OCI-LY7 (cell line): ENCODE data around the gene EFNA2. TPM values are rescaled to one million over a fixed set of nuclear protein-coding genes. Genes with fewer than 3 reads are reported as not detected.

ENCODE experiments used
- BruUV-seq: library from RNA; stranded (reverse); fragments of 400-500 nt; replicated peaks from 2 replicates; lab custom pipeline; 2021; lab: Mats Ljungman, UMichigan
- CTCF ChIA-PET: fragments of 300-600 bp; sonication (Branson Sonifier 250); formaldehyde crosslinking; loops from one replicate; lab custom pipeline; 2022; ENCODE audit warnings: antibody characterized with exemption; ENCODE audit not compliant: unreplicated experiment; lab: Charles Lee
- POLR2A ChIA-PET: fragments of 300-600 bp; sonication (Branson Sonifier 250); formaldehyde crosslinking; loops from one replicate; lab custom pipeline; 2022; ENCODE audit warnings: antibody characterized with exemption; lab: Charles Lee
- DNase-seq: peaks from one replicate; pipeline ENCODE4 v3.0.0-alpha.2; 2015; ENCODE audit warnings: low spot score
- H2AFZ ChIP-seq: fragments of 200-600 bp; sonication (generic), shearing (Covaris generic); 2 replicates; pipeline ENCODE4 v1.6.1; 2014; ENCODE audit warnings: mild to moderate bottlenecking, antibody characterized with exemption, low read length, moderate library complexity
- H3K27ac ChIP-seq: fragments of 200-600 bp; sonication (generic); 2 replicates; pipeline ENCODE4 v1.5.1; 2014; ENCODE audit warnings: mixed run types, low read depth, mild to moderate bottlenecking, moderate library complexity, low read length, inconsistent platforms; ENCODE audit not compliant: poor library complexity, severe bottlenecking
- H3K36me3 ChIP-seq: fragments of 200-600 bp; sonication (generic); 2 replicates; pipeline ENCODE4 v1.6.1; 2014; ENCODE audit warnings: mild to moderate bottlenecking, antibody characterized with exemption, low read length, moderate library complexity, mixed read lengths; ENCODE audit not compliant: insufficient read depth
- H3K4me1 ChIP-seq: fragments of 200-600 bp; sonication (generic); 2 replicates; pipeline ENCODE4 v1.5.1; 2014; ENCODE audit warnings: mild to moderate bottlenecking, low read length; ENCODE audit not compliant: insufficient read depth, poor library complexity, severe bottlenecking
- H3K4me2 ChIP-seq: fragments of 200-600 bp; sonication (generic); 2 replicates; pipeline ENCODE4 v1.6.1; 2014; ENCODE audit warnings: mild to moderate bottlenecking, low read length
- H3K4me3 ChIP-seq: fragments of 200-600 bp; sonication (generic); 2 replicates; pipeline ENCODE4 v1.5.1; 2014; ENCODE audit warnings: mild to moderate bottlenecking, low read depth, low read length; ENCODE audit not compliant: poor library complexity, severe bottlenecking
- H3K79me2 ChIP-seq: fragments of 200-600 bp; sonication (generic); 2 replicates; pipeline ENCODE4 v1.6.1; 2016; ENCODE audit warnings: low read depth, mild to moderate bottlenecking, low read length, moderate library complexity, mixed read lengths; ENCODE audit not compliant: insufficient read depth
- H3K9me2 ChIP-seq: fragments of 200-600 bp; sonication (generic); 2 replicates; pipeline ENCODE4 v1.6.1; 2016; ENCODE audit warnings: mild to moderate bottlenecking, low read length, mixed read lengths; ENCODE audit not compliant: insufficient read depth
- H3K9me3 ChIP-seq: fragments of 200-600 bp; sonication (generic); 2 replicates; pipeline ENCODE4 v1.6.1; 2014; ENCODE audit warnings: mild to moderate bottlenecking, mixed run types, low read length, mixed read lengths
- H4K20me1 ChIP-seq: fragments of 200-600 bp; sonication (generic); 2 replicates; pipeline ENCODE4 v1.6.1; 2014; ENCODE audit warnings: mild to moderate bottlenecking, antibody characterized with exemption, low read length, moderate library complexity, mixed read lengths; ENCODE audit not compliant: insufficient read depth
- CTCF ChIP-seq: fragments of 200-600 bp; sonication (generic); conservative IDR thresholded peaks from 2 replicates; pipeline ENCODE4 v1.5.1; 2014; ENCODE audit warnings: mild to moderate bottlenecking, antibody characterized with exemption, low read length, moderate library complexity, mixed read lengths
- EZH2phosphoT487 ChIP-seq: fragments of 200-600 bp; sonication (generic); IDR thresholded peaks from 2 replicates; pipeline ENCODE4 v1.6.1; 2018; ENCODE audit warnings: low read depth, borderline replicate concordance, mild to moderate bottlenecking, mixed run types, antibody characterized with exemption, low read length, moderate library complexity, mixed read lengths
- intact Hi-C: fragments of 100-400 bp; cut with micrococcal nuclease; formaldehyde crosslinking; loops from one replicate; pipeline ENCODE4 v1.10.0; 2022; ENCODE audit not compliant: unreplicated experiment
- total RNA-seq, 2 experiments: library from RNA; depleted of rRNA in 1 of 2; stranded (reverse); fragments of >200 nt in 1 of 2; shearing (Covaris generic) in 1 of 2; gene quantifications; 2 replicates each; pipeline ENCODE4 v1.2.3, GENCODE V29; 2014 to 2022

The EFNA2 gene
- total RNA-seq, 2 experiments from 2014 or later: not detected

- H3K9me3 ChIP-seq: no peaks in the 10 kb centered on the region
- intact Hi-C loops: loop anchor here (2.0 kb wide), 1 partner anchor 108 kb away; no protein-coding TSS in a partner anchor
- peak overlapping the region; percentile 89 for H3K4me3 ChIP-seq
- H3K4me1 ChIP-seq: peaks cover 47% of the 10 kb centered on the region
- POLR2A ChIA-PET: interaction anchor here (0.7 to 1.2 kb wide), 3 partner anchors 28 to 238 kb away, joined by 3 to 9 read pairs (median 8); no protein-coding TSS in a partner anchor
- H3K4me2 ChIP-seq: peak overlapping the region; percentile 86
- H3K36me3 ChIP-seq: peaks cover 23% of the 10 kb centered on the region; the same call in 1 of the 2 replicates
- no peak for DNase-seq
- peak overlapping the region; percentile 50 for H3K27ac ChIP-seq
- CTCF ChIA-PET: interaction anchor here (0.5 kb wide), 1 partner anchor 439 kb away, joined by 3 read pairs; no protein-coding TSS in a partner anchor
- peaks cover 18% of the 10 kb centered on the region; the same call in 1 of the 2 replicates for H3K79me2 ChIP-seq
- H3K9me2 ChIP-seq: no peaks in the 10 kb centered on the region
- peak overlapping the region; percentile 57; the same call in 1 of the 2 replicates for H2AFZ ChIP-seq
- BruUV-seq: no TSS peak
- TF ChIP-seq CTCF (no peak), EZH2phosphoT487 (no peak)
- H4K20me1 ChIP-seq: no peaks in the 10 kb centered on the region
Observed at GRCh38 chr19:1240925-1241324, 44.7 kb upstream of the EFNA2 start.

- TF ChIP-seq CTCF (no peak), EZH2phosphoT487 (no peak)
- Histone ChIP-seq H3K4me3 (peak within 1 kb of the TSS; percentile 89), H3K9me3 (no peaks in the 10 kb centered on the region), H3K9me2 (no peaks in the 10 kb centered on the region), H3K4me1 (peaks cover 48% of the 10 kb centered on the region), H3K4me2 (peak within 1 kb of the TSS; percentile 86), H3K79me2 (peaks cover 18% of the 10 kb centered on the region; the same call in 1 of the 2 replicates), H3K27ac (peak within 1 kb of the TSS; percentile 50), H3K36me3 (peaks cover 27% of the 10 kb centered on the region; the same call in 1 of the 2 replicates), H2AFZ (peak within 1 kb of the TSS; percentile 57; the same call in 1 of the 2 replicates), H4K20me1 (no peaks in the 10 kb centered on the region)
- peak; percentile 96 for DNase-seq
- intact Hi-C loops: loop anchor here (2.0 kb wide), 1 partner anchor 109 kb away; no protein-coding TSS in a partner anchor
- ChIA-PET POLR2A (interaction anchor here (1.0 to 1.2 kb wide), 2 partner anchors 27 to 165 kb away, joined by 8 to 9 read pairs; no protein-coding TSS in a partner anchor), CTCF (no interaction called here)
- BruUV-seq: no TSS peak
Observed at GRCh38 chr19:1241417-1242095, 44.1 kb upstream of the EFNA2 start, which contains the start of gene ATP5F1D. TSS of gene ATP5F1D (plus strand) at chr19:1241751. CDS start at chr19:1241851, 100 bp downstream.
